SU-DHL-6 (cell line): ENCODE results near the gene CFAP74.

Experiments
- H2AFZ ChIP-seq: fragments of 200-600 bp; sonication (generic); 2 replicates; pipeline ENCODE4 v1.6.1; 2014; ENCODE audit warnings: low read depth, mild to moderate bottlenecking, moderate library complexity, mixed read lengths, antibody characterized with exemption, low read length; ENCODE audit not compliant: severe bottlenecking
- H3F3A ChIP-seq: fragments of 200-600 bp; shearing (Covaris generic); 2 replicates; pipeline ENCODE4 v1.6.0; 2016; ENCODE audit warnings: antibody characterized with exemption, mild to moderate bottlenecking; ENCODE audit not compliant: insufficient read depth
- H3K27ac ChIP-seq: fragments of 200-600 bp; sonication (generic); 2 replicates; pipeline ENCODE4 v1.5.1; 2016; ENCODE audit warnings: low read depth, mild to moderate bottlenecking, low read length, moderate library complexity, mixed read lengths
- H3K27me3 ChIP-seq: fragments of 200-600 bp; sonication (generic), shearing (Covaris generic); 2 replicates; pipeline ENCODE4 v1.6.0; 2014; ENCODE audit warnings: mild to moderate bottlenecking, low read length
- H3K36me3 ChIP-seq: fragments of 200-600 bp; sonication (generic); 2 replicates; pipeline ENCODE4 v1.6.1; 2014; ENCODE audit warnings: mild to moderate bottlenecking, low read length, mixed read lengths
- H3K4me2 ChIP-seq: fragments of 300-600, 200-600 bp; shearing (Covaris generic), sonication (generic); 2 replicates; pipeline ENCODE4 v1.6.0; 2014; ENCODE audit warnings: low read length, low read depth, mild to moderate bottlenecking; ENCODE audit not compliant: poor library complexity, severe bottlenecking
- H3K4me3 ChIP-seq: fragments of 200-600 bp; sonication (generic); 2 replicates; pipeline ENCODE4 v1.5.1; 2014; ENCODE audit warnings: antibody characterized with exemption, low read length, mild to moderate bottlenecking, mixed read lengths; ENCODE audit not compliant: insufficient read depth, poor library complexity, severe bottlenecking
- H3K79me2 ChIP-seq: fragments of 200-600 bp; sonication (generic); 2 replicates; pipeline ENCODE4 v1.6.1; 2014; ENCODE audit warnings: mild to moderate bottlenecking, low read length, moderate library complexity; ENCODE audit not compliant: insufficient read depth
- H3K9ac ChIP-seq: fragments of 200-600 bp; sonication (generic); 2 replicates; pipeline ENCODE4 v1.7.0; 2014; ENCODE audit warnings: mild to moderate bottlenecking, low read length
- H3K9me2 ChIP-seq: fragments of 200-600 bp; sonication (generic); replicated peaks from 2 replicates; pipeline ENCODE4 v1.6.1; 2014; ENCODE audit warnings: low read length; ENCODE audit not compliant: insufficient read depth
- H3K9me3 ChIP-seq: fragments of 200-600 bp; sonication (generic); 2 replicates; pipeline ENCODE4 v1.6.1; 2014; ENCODE audit warnings: low read length, mixed read lengths; ENCODE audit not compliant: insufficient read depth
- H4K20me1 ChIP-seq: fragments of 200-600 bp; sonication (generic); 2 replicates; pipeline ENCODE4 v1.6.1; 2014; ENCODE audit warnings: low read depth, mild to moderate bottlenecking, antibody characterized with exemption, low read length, moderate library complexity, mixed read lengths
- EZH2phosphoT487 ChIP-seq: fragments of 200-600 bp; sonication (generic), shearing (Covaris generic); conservative IDR thresholded peaks from 2 replicates; pipeline ENCODE4 v1.6.1; 2018; ENCODE audit warnings: mild to moderate bottlenecking, antibody characterized with exemption, low read length, moderate library complexity, mixed read lengths
- TF ChIP-seq, protein P1 (sequence below): fragments of 200-600 bp; sonication (generic); IDR thresholded peaks from one replicate; pipeline ENCODE4 v1.5.1; 2017; ENCODE audit warnings: antibody characterized with exemption, mild to moderate bottlenecking, low read length, moderate library complexity; ENCODE audit not compliant: insufficient read depth, poor library complexity, severe bottlenecking

Gene CFAP74

DNA sequence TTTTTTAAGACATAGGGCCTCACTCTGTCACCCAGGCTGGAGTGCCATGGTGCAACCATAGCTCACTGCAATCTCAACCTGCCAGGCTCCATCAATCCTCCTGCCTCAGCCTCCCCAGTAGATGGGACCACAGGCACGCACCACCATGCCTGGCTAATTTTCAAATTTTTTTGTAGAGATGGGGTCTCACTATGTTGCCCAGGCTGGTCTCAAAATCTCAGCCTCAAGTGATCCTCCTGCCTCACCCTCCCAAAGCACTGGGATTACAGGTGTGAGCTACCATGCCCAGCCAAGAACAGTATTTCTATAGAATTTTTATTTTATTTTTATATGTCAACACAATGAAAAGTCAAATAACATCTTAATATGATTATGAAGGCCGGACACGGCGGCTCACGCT, 123.6 kb downstream of the CFAP74 start:
- Histone ChIP-seq H3K4me2 (no peak overlapping the region), H3K79me2 (peaks cover 100% of the 10 kb centered on the region), H3K36me3 (0 out of 2 replicates have a peak, but pooled peaks cover 9% of the 10 kb centered on the region), H4K20me1 (peaks cover 29% of the 10 kb centered on the region; the same call in 1 of the 2 replicates), H3F3A (no peaks in the 10 kb centered on the region), H2AFZ (no peak overlapping the region), H3K9ac (no peak overlapping the region), H3K27me3 (no peaks in the 10 kb centered on the region), H3K9me3 (no peaks in the 10 kb centered on the region), H3K9me2 (no peaks in the 10 kb centered on the region), H3K4me3 (no peak overlapping the region), H3K27ac (no peak overlapping the region)
- TF ChIP-seq, protein P1, sequence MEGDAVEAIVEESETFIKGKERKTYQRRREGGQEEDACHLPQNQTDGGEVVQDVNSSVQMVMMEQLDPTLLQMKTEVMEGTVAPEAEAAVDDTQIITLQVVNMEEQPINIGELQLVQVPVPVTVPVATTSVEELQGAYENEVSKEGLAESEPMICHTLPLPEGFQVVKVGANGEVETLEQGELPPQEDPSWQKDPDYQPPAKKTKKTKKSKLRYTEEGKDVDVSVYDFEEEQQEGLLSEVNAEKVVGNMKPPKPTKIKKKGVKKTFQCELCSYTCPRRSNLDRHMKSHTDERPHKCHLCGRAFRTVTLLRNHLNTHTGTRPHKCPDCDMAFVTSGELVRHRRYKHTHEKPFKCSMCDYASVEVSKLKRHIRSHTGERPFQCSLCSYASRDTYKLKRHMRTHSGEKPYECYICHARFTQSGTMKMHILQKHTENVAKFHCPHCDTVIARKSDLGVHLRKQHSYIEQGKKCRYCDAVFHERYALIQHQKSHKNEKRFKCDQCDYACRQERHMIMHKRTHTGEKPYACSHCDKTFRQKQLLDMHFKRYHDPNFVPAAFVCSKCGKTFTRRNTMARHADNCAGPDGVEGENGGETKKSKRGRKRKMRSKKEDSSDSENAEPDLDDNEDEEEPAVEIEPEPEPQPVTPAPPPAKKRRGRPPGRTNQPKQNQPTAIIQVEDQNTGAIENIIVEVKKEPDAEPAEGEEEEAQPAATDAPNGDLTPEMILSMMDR: no peak
- TF ChIP-seq EZH2phosphoT487: no peak

DNA sequence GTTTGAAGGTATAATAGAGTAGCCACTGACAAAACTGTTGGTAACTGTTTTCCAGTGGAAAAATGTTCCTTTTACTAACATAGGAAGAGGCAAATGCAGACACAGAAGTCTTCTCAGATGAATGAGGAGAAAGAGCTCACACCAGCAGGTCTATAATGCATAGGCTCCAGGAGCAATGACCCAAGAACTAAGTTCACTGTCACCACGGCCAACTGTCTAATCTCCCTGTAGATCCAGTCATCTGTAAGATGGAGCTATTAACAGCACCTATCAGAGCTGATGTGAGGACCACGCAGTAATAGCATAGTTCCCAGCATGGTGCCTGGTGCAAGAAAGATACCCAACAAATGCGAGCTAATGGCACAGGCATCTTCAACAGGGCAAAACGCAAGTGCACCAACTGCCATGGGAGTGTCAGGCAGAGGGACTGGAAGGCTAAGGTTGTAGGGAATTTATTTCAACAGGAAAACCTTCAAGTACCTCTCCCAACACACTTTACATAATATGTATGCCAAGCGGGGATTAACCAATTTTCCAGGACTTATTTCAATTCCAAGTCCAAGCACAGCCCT, 125.6 kb downstream of the CFAP74 start:
- Histone ChIP-seq H3K79me2 (peaks cover 100% of the 10 kb centered on the region), H4K20me1 (peaks cover 33% of the 10 kb centered on the region; the same call in 1 of the 2 replicates), H3F3A (no peaks in the 10 kb centered on the region), H3K4me2 (no peak overlapping the region), H3K9me2 (no peaks in the 10 kb centered on the region), H3K27ac (no peak overlapping the region), H3K36me3 (0 out of 2 replicates have a peak, but pooled peaks cover 9% of the 10 kb centered on the region), H3K27me3 (no peaks in the 10 kb centered on the region), H3K9ac (no peak overlapping the region), H3K4me3 (no peak overlapping the region), H3K9me3 (no peaks in the 10 kb centered on the region), H2AFZ (no peak overlapping the region)
- no peak for TF ChIP-seq EZH2phosphoT487
- TF ChIP-seq, protein P1: no peak

DNA sequence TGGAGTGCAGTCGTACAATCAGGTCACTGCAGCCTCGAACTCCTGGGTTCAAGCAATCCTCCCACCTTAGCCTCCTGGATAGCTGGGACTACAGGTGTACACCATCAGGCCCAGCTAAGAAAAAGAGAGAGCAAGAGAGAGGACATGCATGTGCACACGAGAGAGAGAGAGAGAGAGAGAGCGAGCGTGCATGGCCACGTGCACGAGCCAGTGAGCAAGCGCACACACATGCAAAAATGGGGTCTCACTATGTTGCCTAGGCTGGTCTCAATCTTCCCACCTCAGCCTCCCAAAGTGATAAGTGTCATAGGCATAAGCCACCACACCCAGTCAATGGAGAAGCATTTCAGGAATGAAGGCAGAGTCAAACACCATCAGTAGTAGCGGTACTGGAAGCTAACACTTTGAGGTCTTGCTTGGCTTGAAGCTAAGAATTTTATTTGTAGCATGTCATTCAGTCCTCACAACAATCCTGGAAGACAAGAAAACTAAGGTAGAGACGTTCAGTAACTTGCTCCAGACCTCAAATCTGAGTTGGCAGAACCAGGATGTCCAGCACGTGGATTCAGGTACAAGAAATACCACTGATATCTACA, 127.2 kb downstream of the CFAP74 start:
- Histone ChIP-seq H3K4me3 (no peak overlapping the region), H4K20me1 (peaks cover 44% of the 10 kb centered on the region), H3K9me3 (no peaks in the 10 kb centered on the region), H3K9ac (no peak overlapping the region), H3K4me2 (no peak overlapping the region), H3K36me3 (0 out of 2 replicates have a peak, but pooled peaks cover 9% of the 10 kb centered on the region), H3F3A (peaks cover 5% of the 10 kb centered on the region; the same call in 1 of the 2 replicates), H2AFZ (no peak overlapping the region), H3K27ac (no peak overlapping the region), H3K27me3 (no peaks in the 10 kb centered on the region), H3K9me2 (no peaks in the 10 kb centered on the region), H3K79me2 (peaks cover 100% of the 10 kb centered on the region)
- no peak for TF ChIP-seq EZH2phosphoT487
- TF ChIP-seq, protein P1: no peak
